NCI-H128 (cell line): Measurements from ENCODE around the gene MOB2.

Experiments used
- DNase-seq: peaks from one replicate; lab custom pipeline; 2025; ENCODE audit not compliant: unreplicated experiment; lab: John Stamatoyannopoulos, UW

The MOB2 gene

GRCh38 chr11:1458340-1459218 lies 28.0 kb downstream of the MOB2 start:
- DNase-seq: no peak

- no peak for DNase-seq
These were observed 28.7 kb downstream of the MOB2 start for GRCh38 chr11:1457856-1458255.

- no peak for DNase-seq
These were observed 29.3 kb downstream of the MOB2 start for GRCh38 chr11:1457326-1457680.

GRCh38 chr11:1456596-1457325 lies 29.8 kb downstream of the MOB2 start:
- no peak for DNase-seq

GRCh38 chr11:1456176-1456575 lies 30.4 kb downstream of the MOB2 start:
- no peak for DNase-seq

GRCh38 chr11:1455763-1456060 lies 30.9 kb downstream of the MOB2 start:
- DNase-seq: no peak

GRCh38 chr11:1455032-1455762 lies 31.4 kb downstream of the MOB2 start:
- DNase-seq: no peak

- DNase-seq: no peak
These were observed 32.0 kb downstream of the MOB2 start for GRCh38 chr11:1454576-1454975.

- DNase-seq: no peak
These were observed 33.0 kb downstream of the MOB2 start for GRCh38 chr11:1453611-1454034.

GRCh38 chr11:1452744-1453143 lies 33.8 kb downstream of the MOB2 start:
- DNase-seq: no peak

GRCh38 chr11:1451781-1452470 lies 34.7 kb downstream of the MOB2 start:
- DNase-seq: no peak

- DNase-seq: no peak
These were observed 35.4 kb downstream of the MOB2 start for GRCh38 chr11:1450949-1451710.

GRCh38 chr11:1450344-1450875 lies 36.2 kb downstream of the MOB2 start:
- no peak for DNase-seq

- no peak for DNase-seq
These were observed 36.9 kb downstream of the MOB2 start for GRCh38 chr11:1449490-1450243.

GRCh38 chr11:1448882-1449281 lies 37.7 kb downstream of the MOB2 start:
- DNase-seq: no peak

- DNase-seq: no peak
These were observed 38.4 kb downstream of the MOB2 start for GRCh38 chr11:1447845-1448825.

- no peak for DNase-seq
These were observed 40.0 kb downstream of the MOB2 start for GRCh38 chr11:1446623-1447022.

- DNase-seq: no peak
These were observed 40.7 kb downstream of the MOB2 start for GRCh38 chr11:1445741-1446445.
